AG04449 (cell line): ENCODE data around the gene MRPL20.

Experiments used
- CTCF ChIA-PET: fragments of 350-600 bp; formaldehyde crosslinking; extraction: SDS; loops from one replicate; lab custom pipeline; 2021; ENCODE audit warnings: antibody characterized with exemption; lab: Yijun Ruan, JAX
- POLR2A ChIA-PET: fragments of 400-600, 350-600 bp; formaldehyde crosslinking; extraction: SDS; loops from one replicate; lab custom pipeline; 2020; ENCODE audit warnings: antibody characterized with exemption, inconsistent platforms; lab: Yijun Ruan, JAX
- DNase-seq: peaks from one replicate; pipeline ENCODE4 v3.0.0-alpha.2; 2010; ENCODE audit warnings: low read depth, low spot score
- H3K4me3 ChIP-seq: 2 replicates; pipeline ENCODE4 v1.5.1; 2011; ENCODE audit warnings: low read depth, mild to moderate bottlenecking, control low read depth, low read length
- TF ChIP-seq, protein P1 (sequence below): IDR thresholded peaks from one replicate; pipeline ENCODE4 v1.5.1; 2011; ENCODE audit warnings: mild to moderate bottlenecking, moderate library complexity, low read length, control low read depth, inconsistent platforms; ENCODE audit not compliant: insufficient read depth; ENCODE audit errors: missing control alignments

Gene MRPL20

DNA sequence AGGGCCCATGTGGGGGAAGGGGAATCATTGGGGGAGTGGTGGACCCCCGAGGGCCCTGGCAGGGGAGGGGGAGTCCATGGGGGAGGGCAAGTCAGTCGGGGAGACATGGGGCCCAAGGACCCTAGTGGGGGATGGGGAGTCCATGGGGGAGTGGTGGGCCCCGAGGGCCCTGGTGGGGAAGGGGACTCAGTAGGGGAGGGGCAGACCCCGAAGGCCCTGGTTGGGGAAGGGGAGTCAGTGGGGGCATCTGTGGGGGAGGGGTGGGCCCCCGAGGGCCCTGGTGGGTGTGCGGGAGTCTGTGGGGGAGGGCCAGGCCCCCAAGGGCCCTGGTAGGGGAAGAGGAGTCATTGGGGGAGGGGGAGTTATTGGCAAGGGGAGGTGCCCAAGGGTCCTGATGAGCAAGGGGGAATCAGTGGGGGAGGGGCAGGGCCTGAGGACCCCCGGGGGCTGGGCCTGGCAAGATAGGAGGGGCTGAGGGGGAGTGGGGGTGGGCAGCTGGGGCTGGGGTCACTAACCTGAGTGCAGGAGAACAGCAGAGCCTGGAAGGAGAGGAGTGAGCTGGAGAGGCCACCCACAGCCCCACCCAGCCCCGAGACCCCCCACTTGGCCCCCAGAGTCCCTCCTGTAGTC is 50.8 kb downstream of the MRPL20 start:
- ChIA-PET POLR2A (no interaction called here), CTCF (interaction anchor here (3.3 kb wide), 1 partner anchor 15 kb away, joined by 27 read pairs; no protein-coding TSS in a partner anchor)
- peak overlapping the region; percentile 85 for H3K4me3 ChIP-seq
- TF ChIP-seq, protein P1, sequence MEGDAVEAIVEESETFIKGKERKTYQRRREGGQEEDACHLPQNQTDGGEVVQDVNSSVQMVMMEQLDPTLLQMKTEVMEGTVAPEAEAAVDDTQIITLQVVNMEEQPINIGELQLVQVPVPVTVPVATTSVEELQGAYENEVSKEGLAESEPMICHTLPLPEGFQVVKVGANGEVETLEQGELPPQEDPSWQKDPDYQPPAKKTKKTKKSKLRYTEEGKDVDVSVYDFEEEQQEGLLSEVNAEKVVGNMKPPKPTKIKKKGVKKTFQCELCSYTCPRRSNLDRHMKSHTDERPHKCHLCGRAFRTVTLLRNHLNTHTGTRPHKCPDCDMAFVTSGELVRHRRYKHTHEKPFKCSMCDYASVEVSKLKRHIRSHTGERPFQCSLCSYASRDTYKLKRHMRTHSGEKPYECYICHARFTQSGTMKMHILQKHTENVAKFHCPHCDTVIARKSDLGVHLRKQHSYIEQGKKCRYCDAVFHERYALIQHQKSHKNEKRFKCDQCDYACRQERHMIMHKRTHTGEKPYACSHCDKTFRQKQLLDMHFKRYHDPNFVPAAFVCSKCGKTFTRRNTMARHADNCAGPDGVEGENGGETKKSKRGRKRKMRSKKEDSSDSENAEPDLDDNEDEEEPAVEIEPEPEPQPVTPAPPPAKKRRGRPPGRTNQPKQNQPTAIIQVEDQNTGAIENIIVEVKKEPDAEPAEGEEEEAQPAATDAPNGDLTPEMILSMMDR, result no peak
- DNase-seq, result no peak

DNA sequence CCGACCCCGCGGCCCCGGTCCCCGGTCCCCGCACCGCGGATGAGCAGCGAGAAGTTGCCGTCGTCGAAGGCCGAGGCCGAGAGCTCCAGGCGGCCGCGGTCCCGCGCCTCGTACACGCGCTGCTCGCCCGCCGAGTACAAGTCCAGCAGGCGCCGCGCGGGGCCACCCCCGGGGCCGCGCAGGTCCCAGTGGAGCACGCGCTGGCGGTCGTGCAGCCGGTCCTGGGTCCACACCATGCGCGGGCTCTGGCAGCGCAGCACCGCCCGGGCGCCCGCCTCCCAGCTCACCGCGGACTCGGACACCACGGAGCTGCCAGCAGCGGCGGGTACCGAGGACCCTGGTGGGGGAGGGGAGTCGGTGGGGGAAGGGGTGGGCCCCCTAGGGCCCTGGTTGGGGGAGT is 51.7 kb downstream of the MRPL20 start:
- DNase-seq, result no peak
- ChIA-PET CTCF (interaction anchor here (1.0 kb wide), 1 partner anchor 16 kb away, joined by 3 read pairs; no protein-coding TSS in a partner anchor), POLR2A (interaction anchor here (1.0 kb wide), 1 partner anchor 9 kb away, joined by 3 read pairs; no protein-coding TSS in a partner anchor)
- peak overlapping the region; percentile 85 for H3K4me3 ChIP-seq
- TF ChIP-seq, protein P1, result no peak

DNA sequence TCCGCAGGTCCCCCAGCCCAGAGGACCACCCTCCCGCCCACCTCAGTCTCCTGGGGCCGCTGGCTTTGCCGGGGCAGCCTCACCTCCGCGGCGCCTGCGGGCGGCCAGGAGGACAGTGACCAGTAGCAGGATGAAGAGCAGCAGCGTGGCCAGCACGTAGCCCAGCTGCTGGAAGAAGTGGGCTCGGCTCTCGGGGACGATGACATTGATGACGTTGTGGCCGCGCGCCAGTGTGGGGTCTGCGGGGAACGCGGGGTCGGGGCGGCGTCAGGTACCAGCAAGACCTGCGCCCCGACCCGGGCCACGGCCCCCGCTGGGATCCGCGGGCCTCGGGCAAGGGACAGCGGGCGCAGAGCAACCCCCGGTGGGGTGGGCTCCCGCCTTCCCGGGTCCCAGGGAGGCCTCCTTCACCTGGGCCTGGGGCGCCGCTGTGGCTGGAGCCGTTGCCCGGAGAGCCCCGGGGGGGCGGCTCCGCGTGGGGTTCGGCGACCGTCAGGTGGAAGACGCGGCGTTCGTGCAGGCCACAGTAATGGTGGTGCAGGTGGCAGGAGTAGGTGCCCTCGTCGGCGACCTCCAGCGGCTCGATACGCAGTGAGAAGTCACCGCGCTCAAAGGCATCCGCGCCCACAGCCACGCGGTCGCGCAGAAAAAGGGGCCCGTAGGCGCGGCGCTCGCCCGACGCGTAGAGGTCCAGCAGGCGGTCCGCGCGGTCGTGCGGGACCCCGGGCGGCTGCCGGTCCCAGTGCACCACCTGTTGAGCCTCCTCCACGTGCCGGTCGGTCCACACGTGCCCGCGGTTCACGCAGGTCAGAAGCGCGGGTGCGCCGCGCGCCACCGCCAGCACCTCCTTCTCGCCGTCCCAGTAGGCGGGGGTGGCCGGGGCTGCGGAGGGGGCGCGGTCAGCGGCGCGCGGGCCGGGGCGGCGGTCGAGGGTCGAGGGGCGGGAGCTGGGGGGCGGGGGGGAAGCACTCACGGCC is 52.5 kb downstream of the MRPL20 start:
- no peak for DNase-seq
- TF ChIP-seq, protein P1, result no peak
- peak overlapping the region; percentile 85 for H3K4me3 ChIP-seq
- ChIA-PET POLR2A (interaction anchor here (1.0 kb wide), 1 partner anchor 9 kb away, joined by 3 read pairs; no protein-coding TSS in a partner anchor), CTCF (interaction anchor here (1.0 kb wide), 1 partner anchor 17 kb away, joined by 3 read pairs; no protein-coding TSS in a partner anchor)

DNA sequence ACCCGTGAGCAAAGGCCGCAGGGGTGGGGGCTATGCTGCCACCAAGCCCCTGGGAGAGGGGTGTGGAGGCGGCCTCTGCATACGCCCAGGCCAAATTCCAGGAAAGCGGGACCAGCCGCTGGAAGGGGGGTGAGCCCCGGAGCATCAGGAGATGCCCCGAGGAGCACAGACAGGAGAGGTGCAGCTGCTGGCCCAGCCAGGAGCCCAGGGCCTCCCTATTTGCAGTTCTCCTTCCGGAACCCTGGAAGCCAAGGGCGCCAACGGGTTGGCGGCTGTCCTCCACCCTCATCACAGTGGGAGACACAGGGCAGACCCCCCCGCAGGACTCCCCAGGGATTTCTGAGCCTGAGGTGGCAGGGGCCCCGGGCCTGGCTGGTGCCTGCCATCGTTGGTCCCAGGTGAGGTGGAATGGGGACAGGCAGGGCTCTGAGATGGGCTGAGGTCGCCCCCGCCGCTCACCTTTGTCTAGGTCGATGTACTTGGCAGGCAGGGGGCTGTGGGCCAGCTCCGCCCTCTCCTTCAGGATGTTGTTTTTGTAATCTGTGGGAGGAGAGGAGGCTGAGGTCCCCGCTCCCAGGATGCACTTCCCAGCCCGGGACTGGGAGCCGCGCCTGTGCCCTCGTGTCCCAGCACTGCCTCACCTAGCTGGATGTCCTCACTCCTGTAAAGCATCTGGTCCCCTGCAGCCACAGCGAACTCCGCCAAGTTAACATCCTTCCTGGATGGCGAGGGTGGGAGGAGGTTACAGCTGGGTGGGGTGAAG is 53.5 kb downstream of the MRPL20 start:
- POLR2A ChIA-PET, result no interaction called here
- peak overlapping the region; percentile 13 for H3K4me3 ChIP-seq
- CTCF ChIA-PET, result interaction anchor here (2.4 kb wide), 2 partner anchors 18 to 21 kb away, joined by 10 to 13 read pairs; partner anchors contain the start of gene AURKAIP1
- DNase-seq, result no peak
- TF ChIP-seq, protein P1, result no peak

DNA sequence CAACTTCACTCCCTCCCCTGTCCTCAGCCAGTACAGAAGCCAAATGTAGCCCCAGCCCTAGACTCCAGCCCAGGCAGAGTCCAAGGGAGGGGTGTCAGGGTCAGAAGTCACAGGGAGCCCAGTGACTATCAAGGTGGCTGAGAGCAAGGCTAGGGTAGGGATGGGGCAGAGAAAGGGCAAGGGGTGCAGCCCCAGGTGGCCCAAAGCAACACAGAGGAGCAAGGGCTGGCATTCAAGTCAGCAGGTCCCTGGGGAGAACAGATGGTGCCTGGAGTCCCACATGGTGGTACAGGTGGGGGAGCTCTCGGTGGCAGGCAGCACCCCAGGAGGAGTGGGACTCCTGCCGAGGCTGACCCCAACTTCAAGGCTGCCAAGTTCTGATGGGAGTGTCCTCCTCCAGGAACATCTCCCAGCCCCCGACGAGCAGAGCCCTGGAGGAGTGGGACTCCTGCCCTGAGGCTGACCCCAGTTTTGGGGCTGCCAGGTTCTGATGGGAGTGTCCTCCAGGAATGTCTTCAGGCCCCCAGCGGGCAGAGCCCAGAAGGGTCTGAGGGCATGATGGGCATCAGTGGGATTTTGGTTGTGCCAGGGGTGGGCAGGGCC is 54.2 kb downstream of the MRPL20 start:
- TF ChIP-seq, protein P1, result no peak
- CTCF ChIA-PET, result interaction anchor here (0.9 to 2.4 kb wide), 6 partner anchors 12 to 88 kb away, joined by 3 to 13 read pairs (median 6); partner anchors contain the start of gene AURKAIP1

More for the DNA sequence above, 54.2 kb downstream of the MRPL20 start:
- POLR2A ChIA-PET, result interaction anchor here (1.5 to 2.1 kb wide), 2 partner anchors 19 to 22 kb away, joined by 9 to 12 read pairs; partner anchors contain the start of gene AURKAIP1
- DNase-seq, result no peak
- peak overlapping the region; percentile 8 for H3K4me3 ChIP-seq
